ENCODE measurements around the gene DIP2B.
A peak's percentile ranks its signal among the peaks of the same experiment; 100 is the strongest.

Gene DIP2B

GRCh38 chr12:50778663-50779590 is 274.1 kb downstream of the DIP2B start:
- no peak for DNase-seq

- no peak for DNase-seq
Measured at GRCh38 chr12:50780013-50780412, 275.2 kb downstream of the DIP2B start.

- no peak for DNase-seq
Measured at GRCh38 chr12:50784501-50784900, 279.7 kb downstream of the DIP2B start.

GRCh38 chr12:50785406-50786001 is 280.7 kb downstream of the DIP2B start:
- peak; percentile 8 for DNase-seq

GRCh38 chr12:50786498-50787231 is 281.9 kb downstream of the DIP2B start:
- DNase-seq = peak; percentile 96

GRCh38 chr12:50787618-50788017 is 282.8 kb downstream of the DIP2B start:
- DNase-seq = no peak

- peak; percentile 97 for DNase-seq
Measured at GRCh38 chr12:50788561-50788960, 283.8 kb downstream of the DIP2B start.

- peak; percentile 10 for DNase-seq
Measured at GRCh38 chr12:50790081-50790480, 285.3 kb downstream of the DIP2B start.
